HPDE6-E6E7 (cell line): Measurements from ENCODE around the gene CCBE1.
"Not testable (repeated sequence)": the region's sequence is repeated elsewhere in the genome, so short reads cannot be mapped to it uniquely, and the experiment has no call there.

Experiments used
- DNase-seq: peaks from one replicate; pipeline ENCODE4 v3.0.0; 2011; ENCODE audit warnings: missing footprints; ENCODE audit errors: extremely low spot score

Gene CCBE1

GRCh38 chr18:59540346-59540745 is 156.9 kb downstream of the CCBE1 start:
- DNase-seq, result no peak

- no peak for DNase-seq
Observed at GRCh38 chr18:59539108-59539507, 158.1 kb downstream of the CCBE1 start.

GRCh38 chr18:59537579-59537978 is 159.6 kb downstream of the CCBE1 start:
- DNase-seq, result no peak

GRCh38 chr18:59536166-59536565 is 161.1 kb downstream of the CCBE1 start:
- no peak for DNase-seq

GRCh38 chr18:59535055-59535454 is 162.2 kb downstream of the CCBE1 start:
- no peak for DNase-seq

- no peak for DNase-seq
Observed at GRCh38 chr18:59528866-59529265, 168.4 kb downstream of the CCBE1 start.

GRCh38 chr18:59520562-59521355 is 176.5 kb downstream of the CCBE1 start:
- DNase-seq, result no peak

- no peak for DNase-seq
Observed at GRCh38 chr18:59518705-59519104, 178.5 kb downstream of the CCBE1 start.

GRCh38 chr18:59517446-59518165 is 179.6 kb downstream of the CCBE1 start:
- DNase-seq, result no peak

- DNase-seq, result peak; percentile 50
Observed at GRCh38 chr18:59516356-59517155, 180.7 kb downstream of the CCBE1 start.

GRCh38 chr18:59515956-59516355 is 181.3 kb downstream of the CCBE1 start:
- not testable (repeated sequence) for DNase-seq

- DNase-seq, result no peak
Observed at GRCh38 chr18:59515147-59515546, 182.1 kb downstream of the CCBE1 start.

GRCh38 chr18:59514203-59514602 is 183.0 kb downstream of the CCBE1 start:
- no peak for DNase-seq

- DNase-seq, result no peak
Observed at GRCh38 chr18:59512025-59512755, 185.0 kb downstream of the CCBE1 start.

GRCh38 chr18:59509481-59510442 is 187.5 kb downstream of the CCBE1 start:
- no peak for DNase-seq

- DNase-seq, result no peak
Observed at GRCh38 chr18:59505356-59505755, 191.9 kb downstream of the CCBE1 start.

- peak; percentile 31 for DNase-seq
Observed at GRCh38 chr18:59502274-59503175, 194.7 kb downstream of the CCBE1 start.

GRCh38 chr18:59501920-59502273 is 195.3 kb downstream of the CCBE1 start:
- DNase-seq, result no peak

GRCh38 chr18:59500765-59501164 is 196.5 kb downstream of the CCBE1 start:
- no peak for DNase-seq
